ENCODE data around the gene SYT7.

Gene SYT7

GRCh38 chr11:61513143-61513765 lies 67.6 kb downstream of the SYT7 start:
- DNase-seq = peak; percentile 93

GRCh38 chr11:61512435-61512834 lies 68.4 kb downstream of the SYT7 start:
- DNase-seq = peak; percentile 88

DNA sequence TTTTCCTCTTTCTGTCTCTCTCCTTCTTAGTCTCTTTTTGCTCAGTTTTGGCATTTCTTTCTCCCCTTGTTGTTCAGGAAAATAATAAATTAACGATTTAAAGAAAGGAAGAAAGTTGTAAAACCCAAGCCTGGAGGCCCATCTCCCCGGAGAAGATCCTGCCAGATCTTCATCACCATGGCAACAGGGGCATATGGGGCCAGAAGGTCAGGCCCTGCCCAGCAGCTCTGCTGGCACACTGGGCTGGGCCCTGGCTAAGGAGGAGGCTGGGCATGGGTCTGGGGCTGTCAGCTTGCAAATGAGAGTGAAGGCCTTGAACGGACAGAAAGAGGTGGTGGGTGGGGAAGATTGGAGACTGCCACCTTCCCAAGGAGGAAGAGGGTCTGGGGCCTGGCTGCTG lies 69.5 kb downstream of the SYT7 start:
- peak; percentile 24 for DNase-seq

DNA sequence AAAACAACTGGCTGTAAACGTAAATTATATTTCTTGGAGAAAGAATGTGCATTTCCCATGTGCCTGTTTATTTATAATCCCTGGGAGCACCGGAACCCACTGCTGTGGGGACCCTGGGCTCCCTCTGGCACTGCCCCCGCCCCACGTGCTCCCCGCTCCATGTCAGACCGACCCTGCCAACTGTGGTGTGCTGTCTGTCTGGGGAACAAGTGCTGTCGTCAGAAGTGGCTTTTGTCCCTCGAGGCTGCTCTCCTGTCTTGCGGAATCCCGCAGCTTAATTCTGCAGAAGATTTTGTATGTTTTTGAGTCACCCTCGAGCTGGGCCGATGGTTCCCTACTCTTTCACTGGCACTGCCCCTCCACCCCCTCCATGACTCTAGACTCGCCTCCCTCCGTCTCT lies 69.9 kb downstream of the SYT7 start:
- no peak for DNase-seq

GRCh38 chr11:61510166-61510919 lies 70.5 kb downstream of the SYT7 start:
- no peak for DNase-seq

DNA sequence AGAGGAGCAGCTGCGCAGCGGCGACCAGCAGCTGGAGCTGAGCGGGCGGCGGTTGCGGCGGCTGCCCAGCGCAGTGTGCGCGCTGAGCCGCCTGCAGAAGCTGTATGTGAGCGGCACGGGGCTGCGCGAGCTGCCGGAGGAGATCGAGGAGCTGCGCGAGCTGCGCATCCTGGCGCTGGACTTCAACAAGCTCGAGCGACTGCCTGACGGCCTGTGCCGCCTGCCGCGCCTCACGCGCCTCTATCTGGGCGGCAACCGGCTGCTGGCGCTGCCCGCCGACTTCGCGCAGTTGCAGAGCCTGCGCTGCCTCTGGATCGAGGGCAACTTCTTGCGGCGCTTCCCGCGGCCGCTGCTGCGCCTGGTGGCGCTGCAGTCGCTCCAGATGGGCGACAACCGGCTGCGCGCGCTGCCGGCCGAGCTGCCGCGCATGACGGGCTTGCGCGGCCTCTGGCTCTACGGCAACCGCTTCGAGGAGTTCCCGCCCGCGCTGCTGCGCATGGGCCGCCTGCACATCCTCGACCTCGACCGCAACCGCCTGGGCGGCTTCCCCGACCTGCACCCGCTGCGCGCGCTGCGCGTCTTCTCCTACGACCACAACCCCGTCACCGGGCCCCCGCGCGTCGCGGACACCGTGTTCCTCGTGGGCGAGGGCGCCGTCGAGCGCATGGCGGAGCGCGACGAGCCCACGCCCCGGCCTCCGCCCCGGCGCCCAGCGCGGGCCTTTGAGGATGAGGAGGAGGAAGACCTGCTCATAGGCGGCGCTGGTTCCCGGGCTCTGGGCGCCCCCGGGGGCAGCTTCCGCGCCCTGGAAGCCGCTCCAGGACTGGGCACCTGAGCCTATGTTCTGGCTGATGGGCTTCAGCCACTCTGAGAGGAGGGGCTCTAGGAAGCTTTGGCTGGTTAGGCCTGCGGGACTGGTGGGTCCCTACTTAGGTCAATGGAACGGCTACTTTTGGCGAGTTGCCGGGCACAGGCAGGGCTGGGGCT lies 71.5 kb downstream of the SYT7 start:
- peak; percentile 97 for DNase-seq

DNA sequence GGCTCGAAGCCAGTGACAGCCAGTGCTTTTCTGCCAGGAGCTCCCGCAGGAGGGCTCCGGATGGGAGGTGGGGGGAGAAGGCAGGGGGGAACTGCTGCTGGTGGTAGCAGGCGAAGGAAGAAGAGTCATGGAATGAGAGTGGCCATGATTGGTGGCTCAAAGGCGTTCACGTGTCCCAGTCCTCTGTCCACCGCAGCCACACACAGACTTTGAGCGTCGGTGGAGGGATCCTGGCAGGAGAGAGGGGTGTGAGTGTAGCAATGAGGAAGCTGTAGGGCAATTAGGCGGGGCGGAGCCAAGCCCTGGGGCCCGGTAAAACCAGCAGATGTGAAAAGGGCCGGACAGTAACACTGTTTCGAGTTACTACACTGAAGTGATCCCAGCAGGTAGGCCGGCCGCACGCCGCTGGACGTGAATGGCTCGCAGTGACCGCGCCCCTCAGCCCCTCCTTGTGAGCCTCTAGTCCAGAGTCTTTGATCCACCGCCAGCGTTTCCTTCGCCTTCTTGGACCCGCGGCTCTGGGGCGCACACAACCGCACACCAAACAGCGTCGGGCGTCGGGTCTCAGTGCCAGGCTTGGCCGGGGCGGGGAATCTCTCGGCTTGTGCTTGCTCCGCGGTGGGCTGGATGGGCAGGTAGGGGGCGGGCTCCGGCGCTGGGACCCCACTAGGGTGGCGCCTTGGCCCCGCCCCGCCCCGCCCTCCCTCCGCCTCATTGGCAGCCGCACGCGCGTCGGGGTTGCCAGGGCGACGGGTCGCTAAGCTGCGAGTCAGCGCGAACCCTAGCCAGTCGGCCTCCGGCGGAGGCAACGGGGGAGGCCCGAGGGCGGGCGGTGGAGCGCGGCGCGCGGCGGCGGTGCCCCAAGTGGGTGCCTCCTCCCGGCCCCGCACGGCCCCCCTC lies 72.7 kb downstream of the SYT7 start, which contains the start of gene LRRC10B:
TSS of gene LRRC10B (plus strand) at position 788 of the 900 bp plus-strand sequence. CDS start 250 bp downstream, outside the sequence.
- peak; percentile 95 for DNase-seq

GRCh38 chr11:61507012-61507768 lies 73.7 kb downstream of the SYT7 start:
- DNase-seq = peak; percentile 46

DNA sequence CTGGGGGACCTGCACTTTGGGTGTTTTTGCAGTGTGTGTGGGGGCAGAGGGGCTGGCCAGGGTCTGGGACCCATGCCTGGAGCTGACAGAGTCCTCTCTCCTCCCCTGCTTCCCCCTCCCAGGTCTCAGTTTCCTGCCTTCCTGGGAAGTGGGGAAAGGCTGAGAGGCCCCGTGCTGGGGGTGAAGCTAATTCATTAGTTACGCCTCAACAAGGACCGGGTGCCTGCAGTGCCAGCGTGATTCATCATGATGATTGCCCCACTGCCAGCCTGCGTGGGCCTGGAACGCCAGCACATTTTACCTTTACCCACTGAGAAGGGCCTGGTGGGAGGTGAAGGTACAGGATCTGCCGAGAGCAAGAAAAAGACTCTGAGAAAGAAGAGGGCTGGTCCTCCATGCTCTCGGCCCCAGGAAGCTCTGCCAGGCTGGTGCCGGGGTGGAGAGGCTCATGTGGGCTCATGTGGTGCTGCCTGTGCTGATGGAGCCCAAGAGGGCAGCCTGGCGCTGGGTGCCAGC lies 75.2 kb downstream of the SYT7 start:
- no peak for DNase-seq

- DNase-seq = no peak
Observed at GRCh38 chr11:61505106-61505505, 75.8 kb downstream of the SYT7 start.

- DNase-seq = no peak
Observed at GRCh38 chr11:61503135-61503770, 77.6 kb downstream of the SYT7 start.

DNA sequence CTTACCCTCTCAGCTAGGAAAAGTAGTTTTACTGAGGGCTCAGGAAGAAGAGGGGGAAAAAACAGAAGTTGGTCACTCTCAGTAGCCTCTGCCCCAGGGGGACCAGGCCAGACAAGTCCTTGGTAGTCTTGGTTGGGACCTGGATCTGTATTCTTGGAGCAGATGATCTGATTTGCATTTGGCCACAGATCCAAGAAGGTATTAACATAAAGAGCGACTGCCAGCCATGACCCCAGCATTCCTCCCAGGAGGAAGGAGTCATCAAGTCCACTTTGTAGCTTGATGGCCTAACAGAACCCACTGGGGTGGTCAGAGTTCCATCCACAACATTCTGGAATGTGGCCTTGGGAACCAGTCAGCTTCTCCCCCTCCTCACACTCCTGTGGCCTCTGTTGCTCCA lies 78.4 kb downstream of the SYT7 start:
- no peak for DNase-seq

DNA sequence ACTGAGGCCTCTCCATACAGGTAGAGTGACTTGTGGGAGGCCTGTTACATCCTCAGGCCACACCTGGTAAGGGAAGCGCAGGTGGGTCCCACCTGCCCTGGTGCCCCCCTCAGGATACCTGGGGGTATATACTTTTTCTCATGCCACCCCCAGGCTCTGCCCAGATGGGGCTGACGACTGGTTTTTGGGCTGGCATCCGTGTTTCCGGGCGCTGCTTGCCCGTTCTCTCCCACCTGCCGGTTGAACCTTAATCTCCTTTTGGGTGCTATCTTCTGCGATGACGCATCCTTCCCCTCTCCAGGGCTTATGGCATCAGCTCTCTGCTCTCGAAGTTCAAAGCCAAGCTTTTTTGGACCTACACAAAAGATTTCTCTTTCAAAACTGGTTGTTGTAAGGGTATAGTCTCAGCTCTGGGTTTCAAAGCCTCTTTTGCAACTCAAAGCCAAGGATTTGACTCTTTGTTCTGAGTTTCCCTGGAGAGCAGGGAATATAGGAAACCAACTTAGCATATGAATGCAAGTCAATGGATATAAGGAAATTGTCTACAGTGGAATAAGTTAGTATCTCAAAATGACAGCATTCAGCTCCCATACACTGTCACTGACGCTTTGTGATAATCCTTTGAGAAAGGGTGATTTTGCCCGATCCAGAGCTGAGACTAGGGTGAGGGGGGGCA lies 80.9 kb downstream of the SYT7 start:
- DNase-seq = no peak

DNA sequence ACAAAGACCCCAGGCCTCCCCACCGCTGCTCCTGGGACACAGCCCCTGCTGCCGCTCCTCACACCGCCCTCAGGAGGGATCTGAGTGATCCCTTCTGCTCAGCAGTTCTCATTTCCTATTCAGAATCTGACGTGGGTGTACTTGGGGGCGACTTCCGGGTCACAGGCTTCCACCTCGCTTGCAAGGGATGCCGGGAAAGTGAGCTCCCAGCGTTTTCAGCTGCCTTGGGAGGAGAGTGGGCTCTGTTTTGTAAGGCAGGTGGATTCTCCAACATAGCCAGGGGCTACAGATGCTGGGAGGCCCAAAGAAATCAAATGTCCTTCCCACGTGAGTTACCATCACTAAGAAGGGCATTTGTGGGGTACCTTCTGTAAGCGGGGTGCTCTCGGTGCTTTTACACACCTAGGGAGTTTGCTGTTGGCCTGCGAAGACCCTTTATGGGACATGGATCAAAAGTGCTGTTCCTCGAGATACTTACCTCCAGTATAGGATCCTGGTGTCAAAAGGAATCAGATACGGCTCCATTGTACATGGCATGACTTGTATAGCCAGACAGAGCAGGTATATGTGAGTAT lies 82.0 kb downstream of the SYT7 start:
- DNase-seq = no peak

GRCh38 chr11:61497876-61498275 lies 83.0 kb downstream of the SYT7 start:
- DNase-seq = peak; percentile 32

DNA sequence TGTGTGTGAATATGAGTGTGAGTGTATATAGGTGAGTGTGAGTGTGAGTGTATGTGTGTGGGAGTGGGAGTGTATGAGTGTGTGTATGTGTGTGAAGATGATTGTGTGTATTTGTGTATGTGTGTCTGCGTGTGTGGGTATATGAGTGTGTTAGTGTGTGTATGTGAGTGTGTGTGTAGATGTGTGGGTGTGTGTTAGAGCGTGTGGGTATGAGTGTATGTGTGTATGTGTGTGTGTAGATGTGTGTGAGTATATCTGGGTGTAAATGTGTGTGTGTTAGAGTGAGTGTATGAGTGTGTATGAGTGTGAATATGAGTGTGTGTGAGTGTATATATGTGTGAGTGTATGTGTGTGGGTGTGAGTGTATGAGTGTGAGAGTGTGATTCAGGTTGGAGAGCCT lies 83.4 kb downstream of the SYT7 start:
- no peak for DNase-seq

DNA sequence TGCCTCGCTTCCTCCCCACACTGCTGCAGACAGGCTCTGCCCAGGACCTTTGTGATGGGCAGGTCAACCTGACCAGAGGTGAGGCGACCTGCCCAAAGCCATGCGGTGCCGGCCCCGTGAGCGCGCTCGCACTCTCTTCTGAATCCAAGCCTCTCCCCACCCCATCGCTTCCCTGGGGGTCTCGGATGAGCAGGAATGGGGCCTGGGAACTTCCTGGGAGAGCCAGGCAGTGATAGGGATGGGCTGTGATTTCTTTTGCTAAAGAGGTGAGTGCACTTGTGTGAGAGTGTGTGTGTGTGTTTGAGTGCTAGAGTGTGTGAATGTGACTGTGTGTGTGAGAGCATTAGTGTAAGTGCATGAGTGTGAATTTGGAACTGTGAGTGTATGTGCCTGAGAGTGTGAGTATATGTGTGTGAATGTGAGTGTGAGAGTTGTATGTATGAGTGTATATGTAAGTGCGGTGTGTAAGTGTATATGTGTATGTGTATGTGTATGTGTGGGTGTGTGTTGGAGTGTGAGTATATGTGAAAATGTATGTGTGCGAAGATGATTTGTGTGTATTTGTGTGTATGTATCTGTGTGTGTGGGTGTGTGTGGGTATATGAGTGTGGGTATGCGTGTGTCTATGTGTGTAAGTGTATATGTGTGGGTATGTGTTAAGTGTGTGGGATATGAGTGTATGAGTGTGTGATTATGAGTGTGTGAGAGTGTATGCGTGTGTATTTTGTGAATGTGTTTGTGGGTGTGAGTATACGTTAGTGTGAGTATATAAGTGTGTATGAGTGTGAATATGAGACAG lies 84.1 kb downstream of the SYT7 start:
- no peak for DNase-seq

DNA sequence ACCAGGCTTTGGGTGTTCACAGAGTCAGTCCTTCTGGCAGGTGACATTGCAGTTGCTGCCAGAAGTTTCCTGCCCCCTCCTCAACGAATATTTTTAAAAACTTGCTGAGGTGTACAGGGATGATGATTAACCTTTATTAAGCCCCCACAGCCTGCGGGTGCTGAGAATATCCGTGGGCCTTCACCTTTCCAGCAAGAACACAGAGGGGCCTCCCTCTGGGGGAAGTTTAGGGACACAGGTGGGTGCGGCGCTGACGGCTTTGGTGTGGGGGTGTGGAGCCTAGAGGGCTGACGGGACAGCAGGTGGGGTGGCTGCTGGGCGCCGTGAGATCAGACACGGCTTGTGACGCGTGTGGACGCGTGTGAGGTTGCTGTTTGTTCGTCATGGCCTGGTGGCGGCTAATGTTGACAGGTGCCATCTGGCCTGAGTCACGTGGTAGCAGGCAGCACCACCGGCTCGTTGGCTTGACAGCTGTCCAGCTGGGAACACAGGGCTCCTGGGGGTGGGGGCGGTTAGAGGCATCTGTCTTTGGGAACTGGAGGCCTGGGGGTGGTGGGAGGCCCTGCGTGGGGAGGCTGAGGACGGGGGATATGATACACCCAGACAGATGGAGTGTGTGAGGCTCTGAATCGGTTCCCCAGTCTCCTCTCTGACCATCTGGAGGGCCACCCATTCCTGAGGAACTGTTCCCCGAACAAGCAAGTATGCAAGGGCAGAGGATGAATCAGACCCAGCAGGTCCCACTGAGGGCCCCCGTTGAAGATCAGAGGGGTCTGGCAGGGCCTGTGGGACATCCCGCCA lies 84.9 kb downstream of the SYT7 start:
- peak; percentile 99 for DNase-seq

All from DMS53 (cell line).